ENCODE results near the gene ARHGAP26.

Gene ARHGAP26

DNA sequence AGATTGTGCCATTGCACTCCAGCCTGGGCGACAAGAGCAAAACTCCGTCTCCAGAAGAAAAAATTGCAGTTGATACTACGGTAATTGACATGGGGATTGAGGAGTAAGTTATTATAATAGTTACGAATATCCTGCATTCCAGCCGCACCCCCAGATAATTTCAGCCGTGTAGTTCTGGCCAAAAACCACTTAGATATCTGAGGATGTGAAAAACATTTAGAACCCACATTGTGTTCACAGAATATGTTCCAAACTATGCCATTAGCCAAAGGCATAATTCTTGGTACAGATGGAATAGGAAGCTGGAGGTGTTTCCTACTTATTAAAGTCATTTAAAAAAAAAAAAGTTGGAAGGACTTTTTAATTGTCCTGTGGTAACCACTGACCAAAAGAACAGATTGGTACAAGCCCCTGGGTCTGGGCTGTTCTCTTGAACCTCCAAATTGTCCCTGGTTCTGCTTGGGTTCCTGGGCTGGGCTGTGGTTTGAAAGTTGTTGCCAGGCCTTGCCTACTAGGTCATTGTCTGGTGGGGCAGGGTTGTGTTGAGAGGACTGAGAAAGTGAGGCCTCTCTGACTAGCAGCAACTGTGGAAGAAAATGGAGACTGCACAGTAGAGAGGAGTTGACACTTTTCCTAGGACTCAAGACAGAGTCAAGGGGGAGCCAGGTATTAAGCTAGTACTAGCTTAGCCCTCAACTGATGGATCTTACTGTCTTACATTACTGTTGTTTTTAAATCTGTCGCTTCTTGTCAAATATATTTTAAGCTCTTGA is 434.5 kb downstream of the ARHGAP26 start:
- no peak for DNase-seq (ENCODE audit: low spot score)
- TF ChIP-seq, protein P1, sequence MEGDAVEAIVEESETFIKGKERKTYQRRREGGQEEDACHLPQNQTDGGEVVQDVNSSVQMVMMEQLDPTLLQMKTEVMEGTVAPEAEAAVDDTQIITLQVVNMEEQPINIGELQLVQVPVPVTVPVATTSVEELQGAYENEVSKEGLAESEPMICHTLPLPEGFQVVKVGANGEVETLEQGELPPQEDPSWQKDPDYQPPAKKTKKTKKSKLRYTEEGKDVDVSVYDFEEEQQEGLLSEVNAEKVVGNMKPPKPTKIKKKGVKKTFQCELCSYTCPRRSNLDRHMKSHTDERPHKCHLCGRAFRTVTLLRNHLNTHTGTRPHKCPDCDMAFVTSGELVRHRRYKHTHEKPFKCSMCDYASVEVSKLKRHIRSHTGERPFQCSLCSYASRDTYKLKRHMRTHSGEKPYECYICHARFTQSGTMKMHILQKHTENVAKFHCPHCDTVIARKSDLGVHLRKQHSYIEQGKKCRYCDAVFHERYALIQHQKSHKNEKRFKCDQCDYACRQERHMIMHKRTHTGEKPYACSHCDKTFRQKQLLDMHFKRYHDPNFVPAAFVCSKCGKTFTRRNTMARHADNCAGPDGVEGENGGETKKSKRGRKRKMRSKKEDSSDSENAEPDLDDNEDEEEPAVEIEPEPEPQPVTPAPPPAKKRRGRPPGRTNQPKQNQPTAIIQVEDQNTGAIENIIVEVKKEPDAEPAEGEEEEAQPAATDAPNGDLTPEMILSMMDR (IDR thresholded peaks at IDR 0.05), result no peak
- peak overlapping the region in 1 of 2 donors; percentile 42 for H3K27ac ChIP-seq
- H3K4me3 ChIP-seq, result no peak overlapping the region

DNA sequence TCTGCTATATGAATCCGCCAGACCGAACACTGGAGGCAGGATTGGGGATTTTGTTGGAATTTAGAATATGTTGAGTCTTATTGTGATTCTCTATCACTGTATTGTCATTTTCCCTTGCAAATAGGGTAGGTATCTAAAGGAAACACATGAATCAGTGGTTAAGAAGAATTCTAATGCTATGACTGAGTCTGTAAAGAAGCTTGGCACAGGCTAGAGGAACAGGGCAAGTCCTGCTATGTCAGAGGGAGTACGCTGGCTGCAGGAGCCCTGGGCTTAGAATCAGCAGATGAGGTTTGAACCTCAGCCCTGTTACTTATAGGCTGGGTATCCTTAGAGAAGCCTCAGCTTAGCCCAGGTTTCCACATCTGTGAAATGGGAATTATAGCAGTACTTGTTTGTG is 435.2 kb downstream of the ARHGAP26 start:
- TF ChIP-seq, protein P1 (IDR thresholded peaks at IDR 0.05), result no peak
- Histone ChIP-seq H3K27ac (peak overlapping the region in 1 of 2 donors; percentile 42), H3K4me3 (no peak overlapping the region)
- DNase-seq (ENCODE audit: low spot score), result no peak

GRCh38 chr5:143205883-143206195 is 435.7 kb downstream of the ARHGAP26 start:
- TF ChIP-seq, protein P1 (IDR thresholded peaks at IDR 0.05), result no peak
- H3K27ac ChIP-seq, result no peak overlapping the region
- no peak for DNase-seq (ENCODE audit: low spot score)
- H3K4me3 ChIP-seq, result no peak overlapping the region

DNA sequence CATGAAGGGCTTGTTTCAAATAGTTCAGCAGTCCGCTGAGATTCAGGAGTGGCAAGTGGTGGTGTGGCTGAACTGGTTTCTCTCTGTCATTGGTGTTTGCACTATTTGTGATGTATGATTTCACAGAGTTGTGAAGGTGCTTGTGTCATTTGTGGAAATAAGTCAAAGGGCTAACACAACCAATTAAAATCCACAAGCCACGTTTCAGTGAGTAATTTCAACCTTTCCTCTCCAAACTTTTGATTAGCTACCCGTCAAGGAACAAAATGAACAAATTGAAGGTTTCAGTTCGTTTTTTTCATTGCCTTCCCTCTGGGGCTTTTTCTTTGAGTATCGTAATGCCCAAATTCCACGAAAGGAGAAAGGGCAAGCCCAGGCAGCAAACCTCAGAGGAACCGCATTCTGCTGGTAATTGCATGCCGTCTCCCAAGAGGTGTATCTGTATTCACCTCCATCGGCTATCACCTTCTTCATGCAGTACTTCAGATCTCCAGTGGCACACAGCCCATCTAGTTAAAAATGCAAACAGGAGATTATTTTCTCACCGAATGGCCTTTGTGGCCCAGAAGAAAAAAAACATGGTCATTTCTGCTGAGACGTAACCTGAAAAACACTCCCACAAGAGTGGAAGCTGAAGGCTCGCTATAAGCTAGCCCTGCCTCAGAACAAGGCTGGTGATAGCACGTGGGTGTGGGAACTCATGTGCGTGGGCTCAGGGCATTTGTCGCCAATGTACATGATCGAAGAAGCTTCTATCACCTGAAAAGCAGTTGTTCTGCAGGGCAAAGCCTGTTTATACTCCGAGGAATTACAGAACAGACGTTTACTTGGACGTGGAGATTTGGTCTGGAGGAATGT is 436.2 kb downstream of the ARHGAP26 start:
- Histone ChIP-seq H3K27ac (no peak overlapping the region), H3K4me3 (no peak overlapping the region)
- DNase-seq (ENCODE audit: low spot score), result no peak
- TF ChIP-seq, protein P1 (IDR thresholded peaks at IDR 0.05), result no peak

DNA sequence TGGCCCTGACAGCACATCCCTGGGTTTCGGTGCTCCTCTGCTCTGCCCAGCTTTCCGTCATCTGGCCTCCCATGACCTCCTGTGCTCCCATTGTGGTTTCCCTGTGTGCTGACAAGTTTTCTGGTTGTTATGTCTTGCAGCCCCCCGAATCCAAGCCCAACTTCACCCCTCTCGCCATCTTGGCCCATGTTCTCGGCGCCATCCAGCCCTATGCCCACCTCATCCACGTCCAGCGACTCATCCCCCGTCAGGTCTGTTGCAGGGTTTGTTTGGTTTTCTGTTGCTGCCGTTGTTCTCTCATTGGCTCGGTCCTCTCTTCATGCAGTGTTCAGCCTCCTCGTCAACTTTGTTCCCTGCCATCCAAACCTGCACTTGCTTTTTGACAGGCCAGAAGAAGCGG is 436.9 kb downstream of the ARHGAP26 start:
- DNase-seq (ENCODE audit: low spot score), result no peak
- no peak overlapping the region for H3K4me3 ChIP-seq
- H3K27ac ChIP-seq, result no peak overlapping the region
- TF ChIP-seq, protein P1 (IDR thresholded peaks at IDR 0.05), result no peak

DNA sequence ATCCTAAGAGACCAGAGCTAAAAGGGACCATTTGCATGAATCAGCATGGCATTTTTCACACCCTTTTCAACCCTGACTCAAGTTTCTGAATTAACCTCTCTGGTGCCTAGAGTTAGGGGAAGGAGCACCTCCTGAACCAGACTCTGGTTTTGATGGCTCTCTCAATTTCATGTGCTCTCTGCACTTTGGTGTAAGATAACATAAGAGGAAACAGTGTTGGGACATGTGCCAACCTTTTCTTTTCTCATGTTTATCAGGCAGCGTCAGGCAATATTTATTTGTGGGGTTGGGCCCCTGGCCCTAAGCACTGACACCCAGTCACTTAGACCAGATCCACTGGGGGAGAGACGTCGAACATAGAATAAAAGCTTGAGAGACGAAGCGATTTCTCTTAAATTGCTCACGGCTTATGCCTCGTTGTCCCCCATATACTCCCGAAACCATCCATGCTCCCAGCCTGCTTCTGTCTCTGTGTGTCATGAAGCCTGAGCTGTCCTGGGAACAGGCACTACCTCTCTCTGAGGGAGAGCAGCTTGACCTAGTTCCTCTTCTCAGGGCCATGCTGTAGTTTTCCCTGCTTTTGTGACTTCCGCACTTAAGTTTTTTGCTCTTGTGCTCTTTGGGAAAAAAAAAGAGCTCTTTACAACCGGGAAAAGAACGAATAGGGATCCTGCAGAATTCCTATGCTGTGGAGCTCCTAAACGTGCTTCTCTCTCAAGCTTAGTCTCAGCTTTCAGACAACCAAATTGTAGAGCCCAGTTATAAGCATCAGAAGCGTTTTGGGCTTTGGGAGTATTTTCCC is 437.6 kb downstream of the ARHGAP26 start:
- Histone ChIP-seq H3K4me3 (no peak overlapping the region), H3K27ac (peak overlapping the region in 1 of 2 donors; percentile 19)
- no peak for DNase-seq (ENCODE audit: low spot score)
- TF ChIP-seq, protein P1 (IDR thresholded peaks at IDR 0.05), result no peak
